PFSK-1 (cell line): Measurements from ENCODE around the gene CYFIP2.

ENCODE experiments used
- REST ChIP-seq, 2 experiments: IDR thresholded peaks; 2 replicates each; pipeline versions ENCODE4 v1.6.1 to v1.8.0; 2011 to 2012; ENCODE audit warnings: low read depth in 2 of 2, low read length in 2 of 2, control low read depth in 1 of 2, inconsistent platforms in 1 of 2, mild to moderate bottlenecking in 1 of 2, moderate library complexity in 1 of 2; ENCODE audit not compliant: insufficient read depth in 1 of 2
- SIN3A ChIP-seq: IDR thresholded peaks from 2 replicates; pipeline ENCODE4 v1.6.1; 2012; ENCODE audit warnings: mild to moderate bottlenecking, low read length, moderate library complexity, borderline replicate concordance; ENCODE audit not compliant: insufficient read depth

- no peak for TF ChIP-seq SIN3A
- no peak for TF ChIP-seq REST (IDR thresholded peaks at IDR 0.05; ENCODE audit: insufficient read depth in 1 of 2, low read depth in 2 of 2, low read length in 2 of 2)
These were observed 34.6 kb downstream of the CYFIP2 start for GRCh38 chr5:157300564-157300963.
